Measurements from ENCODE around the gene ANKK1. TPM values are rescaled to one million over a fixed set of nuclear protein-coding genes. Genes with fewer than 3 reads are reported as not detected.

The ANKK1 gene, protein sequence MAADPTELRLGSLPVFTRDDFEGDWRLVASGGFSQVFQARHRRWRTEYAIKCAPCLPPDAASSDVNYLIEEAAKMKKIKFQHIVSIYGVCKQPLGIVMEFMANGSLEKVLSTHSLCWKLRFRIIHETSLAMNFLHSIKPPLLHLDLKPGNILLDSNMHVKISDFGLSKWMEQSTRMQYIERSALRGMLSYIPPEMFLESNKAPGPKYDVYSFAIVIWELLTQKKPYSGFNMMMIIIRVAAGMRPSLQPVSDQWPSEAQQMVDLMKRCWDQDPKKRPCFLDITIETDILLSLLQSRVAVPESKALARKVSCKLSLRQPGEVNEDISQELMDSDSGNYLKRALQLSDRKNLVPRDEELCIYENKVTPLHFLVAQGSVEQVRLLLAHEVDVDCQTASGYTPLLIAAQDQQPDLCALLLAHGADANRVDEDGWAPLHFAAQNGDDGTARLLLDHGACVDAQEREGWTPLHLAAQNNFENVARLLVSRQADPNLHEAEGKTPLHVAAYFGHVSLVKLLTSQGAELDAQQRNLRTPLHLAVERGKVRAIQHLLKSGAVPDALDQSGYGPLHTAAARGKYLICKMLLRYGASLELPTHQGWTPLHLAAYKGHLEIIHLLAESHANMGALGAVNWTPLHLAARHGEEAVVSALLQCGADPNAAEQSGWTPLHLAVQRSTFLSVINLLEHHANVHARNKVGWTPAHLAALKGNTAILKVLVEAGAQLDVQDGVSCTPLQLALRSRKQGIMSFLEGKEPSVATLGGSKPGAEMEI
- total RNA-seq (2014; rRNA removed; shearing (Covaris generic)), result 0.06 TPM in 1 of 2 replicates, not detected in the other

DNA sequence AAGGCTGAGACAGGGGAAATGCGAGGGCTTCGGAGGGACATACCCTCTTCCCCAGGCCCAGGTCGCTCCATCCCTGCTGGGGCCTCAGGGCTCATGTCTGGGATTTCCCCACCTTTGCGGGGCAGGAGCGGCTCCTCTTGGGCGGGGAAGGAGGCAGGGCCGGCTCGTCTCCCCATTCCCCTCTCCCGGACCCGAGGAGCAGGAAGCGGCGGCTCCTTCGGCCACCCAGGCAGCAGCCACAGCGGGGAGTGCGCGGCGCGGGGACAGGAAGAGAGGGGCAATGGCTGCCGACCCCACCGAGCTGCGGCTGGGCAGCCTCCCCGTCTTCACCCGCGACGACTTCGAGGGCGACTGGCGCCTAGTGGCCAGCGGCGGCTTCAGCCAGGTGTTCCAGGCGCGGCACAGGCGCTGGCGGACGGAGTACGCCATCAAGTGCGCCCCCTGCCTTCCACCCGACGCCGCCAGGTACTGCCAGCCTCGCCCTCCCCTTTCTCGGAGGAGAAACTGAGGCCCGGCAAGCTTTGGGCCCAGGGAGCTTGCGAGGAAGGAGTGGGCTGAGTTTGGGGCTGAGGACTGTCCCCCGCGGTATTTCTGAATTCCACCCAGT, at the start of gene ANKK1:
TSS of gene ANKK1 (plus strand) at position 175 of the 607 bp plus-strand sequence. CDS start at position 281, 106 bp downstream.
- no peak for DNase-seq (ENCODE audit: low read depth)

- DNase-seq (ENCODE audit: low read depth), result no peak
These were observed 48.8 kb upstream of the ANKK1 start for GRCh38 chr11:113338730-113339129.

DNA sequence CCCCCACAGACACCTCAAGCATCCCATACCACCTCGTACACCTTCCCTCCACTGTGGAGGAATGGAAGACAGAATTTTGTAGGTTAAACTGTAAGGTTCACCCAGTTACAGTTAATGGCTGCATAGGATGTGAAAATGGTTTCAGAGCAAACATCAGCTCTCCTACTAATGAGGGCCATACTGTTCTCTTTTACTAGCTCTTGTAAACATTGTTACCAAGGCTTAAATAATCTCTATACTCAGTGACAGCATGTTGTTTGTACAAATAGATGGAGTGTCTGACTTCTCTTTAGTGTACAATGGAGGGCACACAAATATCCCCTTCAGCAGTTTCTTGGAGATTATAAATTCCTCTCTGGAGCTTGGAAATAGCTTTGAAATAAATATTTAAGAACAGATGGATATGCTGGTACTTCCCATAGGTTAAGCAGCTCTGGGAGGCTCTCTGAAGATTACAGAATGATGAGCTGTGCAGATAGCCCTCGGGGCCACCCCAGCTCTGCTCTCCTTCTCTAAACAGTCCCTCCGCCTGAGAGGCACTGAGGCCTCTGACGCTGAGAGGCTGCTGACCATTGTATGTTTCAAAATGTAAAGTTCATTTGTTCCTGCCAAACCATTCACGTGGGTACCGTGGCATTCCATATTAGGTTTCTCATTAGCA, 47.5 kb upstream of the ANKK1 start:
- DNase-seq (ENCODE audit: low read depth), result no peak

- no peak for DNase-seq (ENCODE audit: low read depth)
These were observed 46.0 kb upstream of the ANKK1 start for GRCh38 chr11:113341388-113342165.

- DNase-seq (ENCODE audit: low read depth), result no peak
These were observed 41.6 kb upstream of the ANKK1 start for GRCh38 chr11:113345978-113346377.

DNA sequence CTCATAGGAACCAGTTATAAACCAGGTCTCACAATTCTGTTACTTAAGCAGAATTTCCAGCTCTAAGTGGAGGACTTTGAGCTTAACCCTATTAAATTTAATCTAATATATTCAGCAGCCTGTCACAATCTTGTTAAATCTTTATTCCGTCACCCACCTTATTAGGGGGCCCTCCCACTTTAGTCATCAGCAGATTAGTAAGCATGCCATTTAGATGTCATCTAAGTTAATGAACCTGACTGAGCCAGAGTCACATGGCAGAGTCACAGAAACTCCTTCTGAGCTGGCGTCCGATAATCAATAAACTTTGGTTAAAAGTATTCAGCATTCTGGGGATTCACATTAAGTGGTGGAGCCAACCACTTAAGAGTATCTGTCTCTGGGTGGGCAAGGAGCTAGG, 38.1 kb upstream of the ANKK1 start:
- DNase-seq (ENCODE audit: low read depth), result no peak

DNA sequence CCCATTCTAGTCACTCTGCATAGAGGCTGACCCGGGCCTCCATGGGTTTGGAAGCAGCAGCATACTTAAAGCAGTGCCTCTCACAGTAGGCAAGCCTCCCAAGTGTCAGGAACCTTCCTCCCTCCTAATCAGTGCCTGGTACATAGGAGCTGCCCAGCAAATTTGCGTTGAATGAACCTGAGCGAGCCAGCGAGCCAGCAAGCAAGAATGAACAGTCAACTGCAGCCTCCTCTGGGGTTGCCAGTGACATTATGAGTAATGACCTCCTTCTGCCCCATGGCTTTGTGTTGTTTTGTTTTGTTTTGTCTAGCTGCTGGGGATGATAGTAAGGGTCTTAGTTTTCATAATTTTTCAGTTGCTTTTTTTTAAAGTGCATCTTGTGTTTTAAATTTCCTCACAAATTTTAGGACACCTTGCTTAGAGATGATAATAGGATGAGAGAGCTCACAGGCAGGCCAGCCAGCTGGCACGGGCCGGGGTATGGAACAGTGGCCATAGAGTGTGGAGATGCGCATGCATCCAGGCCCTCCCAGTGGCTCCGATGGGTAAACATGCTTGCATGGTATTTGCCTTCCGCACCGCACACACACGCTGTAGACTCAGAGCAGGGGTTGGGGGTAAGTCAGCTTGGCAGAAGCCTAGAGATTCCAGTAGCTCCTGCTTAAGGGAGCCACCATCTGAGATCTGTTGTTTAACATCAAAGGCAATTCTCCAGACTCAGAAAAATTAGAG, 37.1 kb upstream of the ANKK1 start:
- DNase-seq (ENCODE audit: low read depth), result no peak

GRCh38 chr11:113351068-113351450, 36.5 kb upstream of the ANKK1 start:
- no peak for DNase-seq (ENCODE audit: low read depth)

- no peak for DNase-seq (ENCODE audit: low read depth)
These were observed 36.1 kb upstream of the ANKK1 start for GRCh38 chr11:113351480-113351879.

DNA sequence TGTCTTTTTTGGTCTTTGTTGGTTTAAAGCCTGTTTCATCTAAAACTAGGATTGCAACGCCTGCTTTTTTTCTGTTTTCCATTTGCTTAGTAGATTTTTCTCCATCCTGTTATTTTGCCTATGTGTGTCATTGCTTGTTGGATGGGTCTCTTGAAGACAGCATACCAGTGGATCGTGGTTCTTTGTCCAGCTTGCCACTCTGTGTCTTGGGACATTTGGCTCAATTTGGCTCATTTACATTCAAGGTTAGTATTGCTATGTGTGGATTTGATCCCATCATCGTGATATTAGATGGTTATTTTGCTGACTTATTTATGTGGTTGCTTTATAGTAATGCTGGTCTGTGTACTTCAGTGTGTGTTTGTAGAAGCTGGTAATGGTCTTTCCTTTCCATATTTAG, 31.4 kb upstream of the ANKK1 start:
- DNase-seq (ENCODE audit: low read depth), result no peak

GRCh38 chr11:113363406-113363805, 24.2 kb upstream of the ANKK1 start:
- no peak for DNase-seq (ENCODE audit: low read depth)

- no peak for DNase-seq (ENCODE audit: low read depth)
These were observed 23.5 kb upstream of the ANKK1 start for GRCh38 chr11:113363996-113364641.

DNA sequence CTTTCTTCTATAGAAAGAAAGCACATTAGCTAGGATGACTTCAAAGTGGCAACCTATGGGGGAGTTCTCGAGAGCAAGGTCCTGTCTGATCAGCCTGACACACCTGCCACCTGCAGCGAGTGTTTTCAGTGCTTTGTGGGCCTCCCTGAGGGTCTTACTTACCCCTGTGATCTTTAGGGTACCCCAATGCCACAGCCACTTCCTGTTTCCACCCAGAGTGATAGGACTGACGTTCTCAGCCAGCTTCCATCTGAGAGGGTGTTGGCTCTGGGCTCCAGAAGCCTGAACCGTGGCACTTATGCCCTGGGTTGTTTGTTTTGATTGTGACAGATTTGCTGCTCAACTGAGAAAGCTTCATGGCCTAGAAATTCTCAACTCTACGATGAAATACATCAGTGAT, 21.7 kb upstream of the ANKK1 start:
- no peak for DNase-seq (ENCODE audit: low read depth)

- DNase-seq (ENCODE audit: low read depth), result no peak
These were observed 18.2 kb upstream of the ANKK1 start for GRCh38 chr11:113369411-113369810.

DNA sequence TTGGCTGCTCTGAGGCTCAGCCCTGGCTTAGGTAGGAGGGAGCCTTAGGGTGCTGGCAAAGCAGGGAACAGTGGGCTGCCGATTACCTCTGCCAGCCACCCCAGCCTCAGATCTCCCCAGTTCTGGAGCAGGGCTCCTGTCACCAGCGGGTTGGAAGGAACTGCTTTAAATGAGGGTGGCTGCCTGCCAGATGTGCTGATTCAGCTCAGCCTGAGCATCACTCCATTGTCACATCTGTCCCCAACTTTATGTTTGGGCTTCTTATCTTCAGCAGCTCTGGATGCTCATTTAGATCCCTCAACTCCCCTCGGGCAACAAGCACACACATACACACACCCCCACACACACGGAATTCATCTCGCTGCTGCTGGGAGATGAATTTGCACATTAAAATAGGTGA, 16.9 kb upstream of the ANKK1 start:
- no peak for DNase-seq (ENCODE audit: low read depth)

- no peak for DNase-seq (ENCODE audit: low read depth)
These were observed 15.3 kb upstream of the ANKK1 start for GRCh38 chr11:113372309-113372708.

GRCh38 chr11:113373306-113373705, 14.3 kb upstream of the ANKK1 start:
- peak; percentile 30 for DNase-seq (ENCODE audit: low read depth)

GRCh38 chr11:113373981-113374560, 13.5 kb upstream of the ANKK1 start:
- no peak for DNase-seq (ENCODE audit: low read depth)

- no peak for DNase-seq (ENCODE audit: low read depth)
These were observed 12.2 kb upstream of the ANKK1 start for GRCh38 chr11:113375402-113375801.

- no peak for DNase-seq (ENCODE audit: low read depth)
These were observed 11.4 kb upstream of the ANKK1 start for GRCh38 chr11:113376156-113376555.

All from Daoy (cell line).